B cell (primary cell): Measurements from ENCODE around the gene LPCAT1. TPM values are rescaled to one million over a fixed set of nuclear protein-coding genes. Genes with fewer than 3 reads are reported as not detected.

ENCODE experiments used
- ATAC-seq: fragments of 200-7000 bp; cut with Tn5 transposase; one replicate; pipeline ENCODE4 v1.10.0; 2021; ENCODE audit warnings: low read depth, mild to moderate bottlenecking, moderate number of reproducible peaks, moderate library complexity
- CTCF ChIA-PET: fragments of 350-600 bp; sonication (Branson Sonifier 250); formaldehyde crosslinking; loops from one replicate; lab custom pipeline; 2021; ENCODE audit warnings: antibody characterized with exemption, inconsistent platforms; lab: Charles Lee
- POLR2A ChIA-PET: fragments of 350-600 bp; sonication (Branson Sonifier 250); formaldehyde crosslinking; loops from one replicate; lab custom pipeline; 2021; ENCODE audit warnings: antibody characterized with exemption; lab: Charles Lee
- DNase-seq: peaks from one replicate; pipeline ENCODE4 v3.0.0; 2013
- H2AFZ ChIP-seq: 2 replicates; pipeline ENCODE4 v1.6.1; 2012; ENCODE audit warnings: mild to moderate bottlenecking, low read depth, low read length; ENCODE audit not compliant: insufficient read depth, poor library complexity, severe bottlenecking
- H3K27ac ChIP-seq, 2 donors: 1 replicate in 1 of 2; 2 replicates in 1 of 2; pipeline ENCODE4 v1.5.1; 2012 to 2013; ENCODE audit warnings: low read length in 2 of 2, mild to moderate bottlenecking in 2 of 2, moderate library complexity in 1 of 2
- H3K27me3 ChIP-seq, 4 experiments: fragments of 200-600 bp in 1 of 4; sonication (generic) in 1 of 4; replicated peaks in 1 of 4; 1 replicate in 2 of 4; 2 replicates in 2 of 4; pipeline versions ENCODE4 v1.6.1 to v1.7.0; 2013 to 2016; ENCODE audit warnings: low read length in 3 of 4, mild to moderate bottlenecking in 2 of 4, mixed read lengths in 1 of 4, moderate library complexity in 1 of 4; ENCODE audit not compliant: insufficient read depth in 4 of 4, control insufficient read depth in 3 of 4; ENCODE audit errors: control extremely low read depth in 1 of 4
- H3K36me3 ChIP-seq, 2 experiments: replicated peaks in 1 of 2; 1 replicate in 1 of 2; 2 replicates in 1 of 2; pipeline versions ENCODE4 v1.6.1 to v1.7.1; 2013; ENCODE audit warnings: low read length in 1 of 2; ENCODE audit not compliant: insufficient read depth in 2 of 2, control insufficient read depth in 1 of 2; ENCODE audit errors: control extremely low read depth in 1 of 2, extremely low read depth in 1 of 2
- H3K4me1 ChIP-seq, 2 donors: fragments of 200-600 bp in 1 of 2; sonication (generic) in 1 of 2; 1 replicate in 1 of 2; 2 replicates in 1 of 2; pipeline versions ENCODE4 v1.5.1 to v1.6.1; 2013 to 2017; ENCODE audit warnings: low read length in 2 of 2; ENCODE audit not compliant: control insufficient read depth in 2 of 2, insufficient read depth in 2 of 2
- H3K4me2 ChIP-seq: replicated peaks from 2 replicates; pipeline ENCODE3; 2012; ENCODE audit warnings: mild to moderate bottlenecking, low read depth, low read length; ENCODE audit not compliant: poor library complexity, severe bottlenecking
- H3K4me3 ChIP-seq, 5 experiments: fragments of 200-600 bp in 1 of 5; sonication (generic) in 1 of 5; 1 replicate in 3 of 5; 2 replicates in 2 of 5; pipeline versions ENCODE4 v1.5.1 to v1.7.0; 2011 to 2016; ENCODE audit warnings: low read length in 4 of 5, mild to moderate bottlenecking in 4 of 5, low read depth in 2 of 5, control low read depth in 1 of 5, moderate library complexity in 1 of 5; ENCODE audit not compliant: insufficient read depth in 1 of 5; ENCODE audit errors: control extremely low read depth in 1 of 5, extremely low read depth in 1 of 5
- H3K79me2 ChIP-seq: fragments of 200-600 bp; sonication (generic); one replicate; pipeline ENCODE4 v1.6.0; 2016; ENCODE audit warnings: low read length; ENCODE audit not compliant: control insufficient read depth, insufficient read depth
- H3K9ac ChIP-seq: fragments of 200-600 bp; sonication (generic); 2 replicates; pipeline ENCODE4 v1.6.1; 2017; ENCODE audit warnings: mild to moderate bottlenecking, low read length, moderate library complexity
- H3K9me3 ChIP-seq, 3 donors: one replicate each; pipeline versions ENCODE4 v1.6.1 to v1.7.1; 2013; ENCODE audit warnings: low read length in 2 of 3; ENCODE audit not compliant: control insufficient read depth in 2 of 3, insufficient read depth in 1 of 3; ENCODE audit errors: control extremely low read depth in 1 of 3
- H4K20me1 ChIP-seq: 2 replicates; pipeline ENCODE4 v1.6.0; 2012; ENCODE audit warnings: mild to moderate bottlenecking, low read length; ENCODE audit not compliant: insufficient read depth, control insufficient read depth, poor library complexity, severe bottlenecking
- H3K27ac Mint-ChIP-seq: one replicate; pipeline ENCODE4 v1.8.0; 2021; ENCODE audit warnings: mixed read lengths
- H3K27me3 Mint-ChIP-seq: one replicate; pipeline ENCODE4 v1.8.0; 2021; ENCODE audit warnings: mixed read lengths
- H3K4me1 Mint-ChIP-seq: one replicate; pipeline ENCODE4 v1.8.0; 2021; ENCODE audit warnings: mixed read lengths
- H3K4me3 Mint-ChIP-seq: one replicate; pipeline ENCODE4 v1.8.0; 2021; ENCODE audit warnings: mixed read lengths
- H3K9me3 Mint-ChIP-seq: one replicate; pipeline ENCODE4 v1.8.0; 2022; ENCODE audit warnings: mixed read lengths; ENCODE audit not compliant: insufficient read depth
- EZH2 ChIP-seq: IDR thresholded peaks from 2 replicates; pipeline ENCODE4 v1.6.1; 2012; ENCODE audit warnings: borderline replicate concordance, low read depth, mild to moderate bottlenecking, moderate library complexity, low read length; ENCODE audit not compliant: insufficient read depth, poor library complexity, severe bottlenecking
- WGBS: methylation state at CpG from one replicate; pipeline ENCODE4 v1.1.5; 2013; ENCODE audit warnings: missing lambda C conversion rate; ENCODE audit not compliant: insufficient coverage; 5-methylcytosine and 5-hydroxymethylcytosine counted together
- intact Hi-C: fragments of 100-400 bp; cut with micrococcal nuclease; formaldehyde crosslinking; loops from one replicate; pipeline ENCODE4 v1.10.0; 2022
- polyA plus RNA-seq: library from polyadenylated mRNA; depleted of rRNA; stranded (reverse); fragments of >200 nt; gene quantifications from 2 replicates; pipeline ENCODE4 v1.2.3, GENCODE V29; 2012
- total RNA-seq, 2 donors: library from RNA; stranded (reverse); fragments of 120-200 nt in 1 of 2; gene quantifications; 1 replicate in 1 of 2; 2 replicates in 1 of 2; pipeline versions ENCODE4 v1.2.3 to v1.2.4, GENCODE V29; 2013 to 2022
- TF ChIP-seq, protein P1 (sequence below): fragments of 200-600 bp; IDR thresholded peaks from one replicate; pipeline ENCODE4 v1.8.0; 2022; ENCODE audit warnings: antibody characterized with exemption, mild to moderate bottlenecking

The LPCAT1 gene
- total and polyA plus RNA-seq, 2 donors (not counting 1 experiment from before 2014, with no cell fraction given), result 94.8 to 159 TPM

DNA sequence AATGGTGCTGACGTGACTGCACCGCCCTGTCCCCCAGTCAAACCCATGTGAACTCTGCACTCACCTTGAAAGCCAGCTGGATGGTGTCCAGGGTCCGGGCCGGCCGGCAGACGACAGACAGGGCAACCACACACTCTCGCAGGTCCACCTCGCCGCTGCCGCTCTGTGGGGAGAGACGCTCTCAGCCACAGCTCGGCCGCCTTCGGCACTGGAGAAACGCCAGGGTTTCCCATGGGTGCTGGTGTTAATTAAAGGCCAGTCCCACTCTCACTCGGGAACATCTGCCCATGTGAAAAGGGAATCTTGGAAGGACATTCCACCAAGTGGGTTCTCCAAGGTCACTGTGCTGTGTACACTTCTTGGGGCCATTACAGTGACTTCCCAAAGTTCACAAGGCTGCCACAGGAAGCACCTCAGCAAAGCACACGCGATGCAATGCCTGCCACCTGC, 53.0 kb downstream of the LPCAT1 start:
- CTCF ChIA-PET, result interaction anchor here (1.4 kb wide), 1 partner anchor 8 kb away, joined by 4 read pairs; no protein-coding TSS in a partner anchor
- no peak for ATAC-seq
- no peak overlapping the region for H3K4me2 ChIP-seq

More for the DNA sequence above, 53.0 kb downstream of the LPCAT1 start:
- Histone ChIP-seq H2AFZ (no peak overlapping the region), H3K27ac (no peak overlapping the region), H3K9ac (no peak overlapping the region), H3K79me2 (peaks cover 14% of the 10 kb centered on the region), H4K20me1 (peaks cover 45% of the 10 kb centered on the region), H3K4me1 (peaks cover 0 to 2% of the 10 kb centered on the region in 2 donors), H3K27me3 (no peaks in the 10 kb centered on the region), H3K4me3 (no peak overlapping the region), H3K9me3 (peaks cover 0 to 6% (median 0%) of the 10 kb centered on the region in 3 donors), H3K36me3 (peaks cover 0 to 76% of the 10 kb centered on the region in 2 experiments)
- 97% methylated on average over 14 of the region's 18 CpGs for WGBS
- Mint-ChIP-seq H3K4me3 (no peak overlapping the region), H3K9me3 (no peaks in the 10 kb centered on the region), H3K27me3 (no peaks in the 10 kb centered on the region), H3K4me1 (no peaks in the 10 kb centered on the region), H3K27ac (no peak overlapping the region)
- DNase-seq, result no peak
- POLR2A ChIA-PET, result no interaction called here
- TF ChIP-seq, protein P1, sequence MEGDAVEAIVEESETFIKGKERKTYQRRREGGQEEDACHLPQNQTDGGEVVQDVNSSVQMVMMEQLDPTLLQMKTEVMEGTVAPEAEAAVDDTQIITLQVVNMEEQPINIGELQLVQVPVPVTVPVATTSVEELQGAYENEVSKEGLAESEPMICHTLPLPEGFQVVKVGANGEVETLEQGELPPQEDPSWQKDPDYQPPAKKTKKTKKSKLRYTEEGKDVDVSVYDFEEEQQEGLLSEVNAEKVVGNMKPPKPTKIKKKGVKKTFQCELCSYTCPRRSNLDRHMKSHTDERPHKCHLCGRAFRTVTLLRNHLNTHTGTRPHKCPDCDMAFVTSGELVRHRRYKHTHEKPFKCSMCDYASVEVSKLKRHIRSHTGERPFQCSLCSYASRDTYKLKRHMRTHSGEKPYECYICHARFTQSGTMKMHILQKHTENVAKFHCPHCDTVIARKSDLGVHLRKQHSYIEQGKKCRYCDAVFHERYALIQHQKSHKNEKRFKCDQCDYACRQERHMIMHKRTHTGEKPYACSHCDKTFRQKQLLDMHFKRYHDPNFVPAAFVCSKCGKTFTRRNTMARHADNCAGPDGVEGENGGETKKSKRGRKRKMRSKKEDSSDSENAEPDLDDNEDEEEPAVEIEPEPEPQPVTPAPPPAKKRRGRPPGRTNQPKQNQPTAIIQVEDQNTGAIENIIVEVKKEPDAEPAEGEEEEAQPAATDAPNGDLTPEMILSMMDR, result no peak
- no peak for TF ChIP-seq EZH2
- intact Hi-C loops, result no loop called here
